Endodermal cell (in vitro differentiated cells): ENCODE results near the gene FBH1. TPM values are rescaled to one million over a fixed set of nuclear protein-coding genes. Genes with fewer than 3 reads are reported as not detected.

Experiments used
- DNase-seq: peaks from one replicate; pipeline ENCODE4 v3.0.0-alpha.2; 2017
- H3K27ac ChIP-seq: 2 replicates; pipeline ENCODE4 v1.5.1; 2013; ENCODE audit warnings: mild to moderate bottlenecking, low read depth, low read length, moderate library complexity
- H3K27me3 ChIP-seq: 2 replicates; pipeline ENCODE4 v1.6.1; 2013; ENCODE audit warnings: mild to moderate bottlenecking, low read length, moderate library complexity; ENCODE audit not compliant: insufficient read depth, control insufficient read depth, poor library complexity, severe bottlenecking
- H3K36me3 ChIP-seq: 2 replicates; pipeline ENCODE4 v1.7.0; 2013; ENCODE audit warnings: mild to moderate bottlenecking, low read length, moderate library complexity; ENCODE audit not compliant: control insufficient read depth, insufficient read depth
- H3K4me1 ChIP-seq: one replicate; pipeline ENCODE4 v1.7.0; 2013; ENCODE audit warnings: low read length; ENCODE audit not compliant: control insufficient read depth, insufficient read depth
- H3K4me3 ChIP-seq: 2 replicates; pipeline ENCODE4 v1.5.1; 2013; ENCODE audit warnings: mild to moderate bottlenecking, low read length, moderate library complexity
- H3K9ac ChIP-seq: 2 replicates; pipeline ENCODE4 v1.6.1; 2013; ENCODE audit warnings: mild to moderate bottlenecking, low read length, moderate library complexity; ENCODE audit not compliant: poor library complexity, severe bottlenecking; ENCODE audit errors: extremely low read depth
- H3K9me3 ChIP-seq: 2 replicates; pipeline ENCODE4 v1.6.1; 2013; ENCODE audit warnings: mild to moderate bottlenecking, low read length, moderate library complexity; ENCODE audit not compliant: control insufficient read depth
- H3K27ac Mint-ChIP-seq: 2 replicates; pipeline ENCODE4 v1.8.0; 2020; ENCODE audit warnings: mixed read lengths
- H3K27me3 Mint-ChIP-seq: 2 replicates; pipeline ENCODE4 v1.8.0; 2021; ENCODE audit warnings: mild to moderate bottlenecking, mixed read lengths; ENCODE audit not compliant: insufficient read depth
- H3K36me3 Mint-ChIP-seq: 2 replicates; pipeline ENCODE4 v1.8.0; 2020; ENCODE audit warnings: low read depth, mixed read lengths
- H3K4me1 Mint-ChIP-seq: 2 replicates; pipeline ENCODE4 v1.8.0; 2020; ENCODE audit warnings: mixed read lengths
- H3K4me3 Mint-ChIP-seq: 2 replicates; pipeline ENCODE4 v1.8.0; 2020; ENCODE audit warnings: mild to moderate bottlenecking, moderate library complexity, mixed read lengths
- H3K9me3 Mint-ChIP-seq: 2 replicates; pipeline ENCODE4 v1.8.0; 2020; ENCODE audit warnings: mild to moderate bottlenecking, mixed read lengths
- WGBS, 2 experiments: methylation state at CpG; one replicate each; pipeline versions ENCODE4 v1.1.5 to v1.1.7; 2013; ENCODE audit warnings: missing lambda C conversion rate in 2 of 2, mixed read lengths in 1 of 2; ENCODE audit not compliant: insufficient coverage in 1 of 2, insufficient read length in 1 of 2; 5-methylcytosine and 5-hydroxymethylcytosine counted together
- total RNA-seq, 2 donors: library from RNA; stranded (reverse); fragmentation: NEBNext Ultra II Directional in 1 of 2; extraction: Animal tissue kit (Norgen Biotek cat#: 25700) in 1 of 2; gene quantifications; 2 replicates in 1 of 2; 3 replicates in 1 of 2; pipeline ENCODE4 v1.2.1, GENCODE V29; 2021
- TF ChIP-seq, protein P1 (sequence below): fragments of 200-600 bp; sonication (generic); conservative IDR thresholded peaks from 2 replicates; pipeline ENCODE4 v1.5.0; 2021; ENCODE audit warnings: antibody characterized with exemption, mild to moderate bottlenecking

FBH1 gene
- total RNA-seq, 2 donors from 2014 or later: 61.1 to 71.6 TPM

DNA sequence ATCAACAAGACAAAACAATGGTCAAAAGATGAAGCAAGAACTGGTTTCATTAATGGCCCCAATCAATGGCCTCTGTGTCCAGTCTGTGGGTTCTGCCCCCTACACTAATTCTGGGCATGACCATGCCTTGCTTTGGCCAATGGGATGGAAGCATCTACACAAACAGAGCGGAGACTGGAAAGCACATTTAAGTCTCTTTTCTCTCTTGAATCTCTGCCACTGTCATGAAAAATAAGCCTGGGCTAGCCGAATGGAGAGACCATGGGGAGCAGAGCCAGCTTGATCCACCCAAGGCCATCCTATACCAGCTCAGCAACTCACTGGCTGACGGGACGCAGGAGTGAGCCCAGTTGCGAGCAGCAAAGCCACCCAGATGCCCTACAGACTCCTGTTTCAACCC is 31.2 kb upstream of the FBH1 start:
- 87 to 97% methylated on average over 2 to 5 of the region's 5 CpGs for WGBS, 2 experiments
- TF ChIP-seq, protein P1, sequence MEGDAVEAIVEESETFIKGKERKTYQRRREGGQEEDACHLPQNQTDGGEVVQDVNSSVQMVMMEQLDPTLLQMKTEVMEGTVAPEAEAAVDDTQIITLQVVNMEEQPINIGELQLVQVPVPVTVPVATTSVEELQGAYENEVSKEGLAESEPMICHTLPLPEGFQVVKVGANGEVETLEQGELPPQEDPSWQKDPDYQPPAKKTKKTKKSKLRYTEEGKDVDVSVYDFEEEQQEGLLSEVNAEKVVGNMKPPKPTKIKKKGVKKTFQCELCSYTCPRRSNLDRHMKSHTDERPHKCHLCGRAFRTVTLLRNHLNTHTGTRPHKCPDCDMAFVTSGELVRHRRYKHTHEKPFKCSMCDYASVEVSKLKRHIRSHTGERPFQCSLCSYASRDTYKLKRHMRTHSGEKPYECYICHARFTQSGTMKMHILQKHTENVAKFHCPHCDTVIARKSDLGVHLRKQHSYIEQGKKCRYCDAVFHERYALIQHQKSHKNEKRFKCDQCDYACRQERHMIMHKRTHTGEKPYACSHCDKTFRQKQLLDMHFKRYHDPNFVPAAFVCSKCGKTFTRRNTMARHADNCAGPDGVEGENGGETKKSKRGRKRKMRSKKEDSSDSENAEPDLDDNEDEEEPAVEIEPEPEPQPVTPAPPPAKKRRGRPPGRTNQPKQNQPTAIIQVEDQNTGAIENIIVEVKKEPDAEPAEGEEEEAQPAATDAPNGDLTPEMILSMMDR: no peak
- no peak overlapping the region for H3K4me3 Mint-ChIP-seq

DNA sequence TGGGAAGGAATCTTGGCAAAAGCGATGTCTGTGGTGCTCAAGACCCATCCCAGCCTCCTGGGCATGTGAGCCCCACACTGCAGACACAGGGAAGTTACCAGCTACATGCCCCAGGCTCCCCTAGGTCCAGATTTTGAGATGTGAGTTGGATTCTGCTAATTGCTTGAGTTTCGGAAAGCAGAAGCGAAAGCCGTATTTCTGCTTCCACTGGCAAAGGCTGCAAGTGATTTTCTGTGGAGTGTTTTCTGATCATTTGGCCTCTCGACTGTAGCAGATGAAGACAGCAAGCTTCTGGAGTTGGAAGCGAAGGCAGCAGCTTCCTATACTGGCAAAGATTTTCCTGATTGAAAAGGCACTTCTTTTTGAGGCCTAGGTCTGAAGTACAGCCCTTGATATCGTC is 30.0 kb upstream of the FBH1 start:
- H3K9me3 ChIP-seq: peaks cover 10% of the 10 kb centered on the region
- H3K27ac ChIP-seq: no peak overlapping the region
- H3K4me3 ChIP-seq: no peak overlapping the region
- H3K27me3 Mint-ChIP-seq: no peaks in the 10 kb centered on the region
- H3K4me1 ChIP-seq: peaks cover 3% of the 10 kb centered on the region
- H3K27ac Mint-ChIP-seq: no peak overlapping the region
- H3K36me3 Mint-ChIP-seq: peaks cover 26% of the 10 kb centered on the region
- no peak overlapping the region for H3K9ac ChIP-seq
- no peak overlapping the region for H3K4me3 Mint-ChIP-seq
- DNase-seq: peak; percentile 32
- WGBS, 2 experiments: 90 to 92% methylated on average over 5 to 7 of the region's 7 CpGs
- TF ChIP-seq, protein P1: no peak
- H3K36me3 ChIP-seq: no peaks in the 10 kb centered on the region
- peaks cover 17% of the 10 kb centered on the region for H3K9me3 Mint-ChIP-seq
- H3K4me1 Mint-ChIP-seq: peaks cover 11% of the 10 kb centered on the region
- no peaks in the 10 kb centered on the region for H3K27me3 ChIP-seq

More for the DNA sequence above, 31.2 kb upstream of the FBH1 start:
- no peak overlapping the region for H3K27ac Mint-ChIP-seq
- Histone ChIP-seq H3K36me3 (no peaks in the 10 kb centered on the region), H3K9me3 (no peaks in the 10 kb centered on the region), H3K9ac (no peak overlapping the region), H3K27me3 (no peaks in the 10 kb centered on the region), H3K4me1 (peaks cover 3% of the 10 kb centered on the region), H3K27ac (no peak overlapping the region), H3K4me3 (no peak overlapping the region)
- H3K36me3 Mint-ChIP-seq: peaks cover 18% of the 10 kb centered on the region
- no peaks in the 10 kb centered on the region for H3K27me3 Mint-ChIP-seq
- DNase-seq: peak; percentile 28
- peaks cover 11% of the 10 kb centered on the region for H3K4me1 Mint-ChIP-seq
- H3K9me3 Mint-ChIP-seq: peaks cover 9% of the 10 kb centered on the region

DNA sequence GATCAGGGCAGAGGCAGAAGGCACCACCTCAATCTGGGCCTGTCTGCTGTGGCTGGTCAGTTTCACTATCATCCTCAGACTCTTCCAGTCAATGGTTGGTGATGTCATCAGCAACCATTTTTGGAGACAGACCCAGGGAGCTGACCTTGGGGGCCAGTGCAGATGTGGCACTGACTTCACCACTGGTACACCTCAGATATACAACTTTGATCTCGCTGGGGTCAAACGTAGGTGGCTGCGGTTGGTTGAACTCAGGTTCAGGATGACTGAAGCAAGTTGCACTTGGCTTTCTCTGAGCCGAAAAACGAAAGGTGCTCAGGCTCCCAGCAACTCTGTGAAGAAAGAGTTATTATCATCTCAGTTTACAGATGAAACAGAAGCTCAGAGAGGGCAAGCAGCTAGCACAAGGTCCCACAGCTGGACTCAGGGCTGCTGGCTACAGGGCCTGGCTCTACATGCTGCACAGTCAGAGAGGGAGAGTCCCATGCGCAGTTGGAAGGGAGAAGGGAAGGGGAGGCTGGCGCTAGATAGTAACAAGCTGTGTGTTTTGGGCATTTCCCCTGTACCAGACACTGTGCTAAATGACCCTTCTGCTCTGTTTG is 27.6 kb upstream of the FBH1 start:
- no peak overlapping the region for H3K4me3 ChIP-seq
- Mint-ChIP-seq H3K27me3 (no peaks in the 10 kb centered on the region), H3K4me1 (peaks cover 14% of the 10 kb centered on the region), H3K4me3 (no peak overlapping the region), H3K36me3 (peaks cover 26% of the 10 kb centered on the region), H3K27ac (no peak overlapping the region), H3K9me3 (peaks cover 27% of the 10 kb centered on the region)
- TF ChIP-seq, protein P1: no peak
- no peaks in the 10 kb centered on the region for H3K27me3 ChIP-seq
- H3K27ac ChIP-seq: no peak overlapping the region
- peaks cover 15% of the 10 kb centered on the region for H3K9me3 ChIP-seq
- no peaks in the 10 kb centered on the region for H3K36me3 ChIP-seq
- DNase-seq: no peak
- 95 to 100% methylated on average over 5 to 7 of the region's 7 CpGs for WGBS, 2 experiments
- peaks cover 3% of the 10 kb centered on the region for H3K4me1 ChIP-seq
- H3K9ac ChIP-seq: no peak overlapping the region
